Activated CD8-positive, alpha-beta T cell treated with anti-CD3 and anti-CD28 coated beads, Interleukin-2, amount 10 ng/mL, durations not matched to agents 7 days and 5 days (primary cell): ENCODE results near the gene ASXL2. TPM values are rescaled to one million over a fixed set of nuclear protein-coding genes. Genes with fewer than 3 reads are reported as not detected.

Experiments
- ATAC-seq: fragments of 150-1000 bp; cut with Tn5 transposase; one replicate; pipeline ENCODE4 v1.10.0; 2021; ENCODE audit warnings: moderate library complexity
- CTCF ChIA-PET: fragments of 350-600 bp; sonication (Branson Sonifier 250); formaldehyde crosslinking; loops from one replicate; lab custom pipeline; 2021; ENCODE audit warnings: antibody characterized with exemption; lab: Charles Lee
- POLR2A ChIA-PET: fragments of 350-600 bp; sonication (Branson Sonifier 250); formaldehyde crosslinking; loops from one replicate; lab custom pipeline; 2021; ENCODE audit warnings: antibody characterized with exemption; lab: Charles Lee
- DNase-seq: peaks from one replicate; pipeline ENCODE4 v3.0.0-alpha.2; 2020
- H3K27ac Mint-ChIP-seq: one replicate; pipeline ENCODE4 v1.8.0; 2021; ENCODE audit warnings: mild to moderate bottlenecking, mixed read lengths
- H3K27me3 Mint-ChIP-seq: one replicate; pipeline ENCODE4 v1.8.0; 2021; ENCODE audit warnings: low read depth, mixed read lengths
- H3K36me3 Mint-ChIP-seq: one replicate; pipeline ENCODE4 v1.8.0; 2021; ENCODE audit warnings: low read depth, mixed read lengths
- H3K4me1 Mint-ChIP-seq: one replicate; pipeline ENCODE4 v1.8.0; 2021; ENCODE audit warnings: low read depth, mixed read lengths
- H3K4me3 Mint-ChIP-seq: one replicate; pipeline ENCODE4 v1.8.0; 2021; ENCODE audit warnings: mild to moderate bottlenecking, mixed read lengths
- H3K9me3 Mint-ChIP-seq: one replicate; pipeline ENCODE4 v1.8.0; 2022; ENCODE audit warnings: mixed read lengths; ENCODE audit not compliant: insufficient read depth
- total RNA-seq, 2 experiments: library from RNA; stranded (reverse); gene quantifications; one replicate each; pipeline ENCODE4 v1.2.3, GENCODE V29; 2021

The ASXL2 gene
- total RNA-seq, 2 experiments from 2014 or later = 44.0 to 45.0 TPM

- ATAC-seq (no peak), DNase-seq (no peak)
- Mint-ChIP-seq H3K27me3 (no peaks in the 10 kb centered on the region), H3K27ac (no peak overlapping the region), H3K36me3 (peaks cover 43% of the 10 kb centered on the region), H3K9me3 (no peaks in the 10 kb centered on the region), H3K4me1 (peaks cover 60% of the 10 kb centered on the region), H3K4me3 (no peak overlapping the region)
- CTCF ChIA-PET = interaction anchor here (1.3 to 2.9 kb wide), 2 partner anchors 9 to 33 kb away, joined by 3 to 19 read pairs; no protein-coding TSS in a partner anchor
- POLR2A ChIA-PET = no interaction called here
Measured at GRCh38 chr2:25819597-25820039, 58.7 kb downstream of the ASXL2 start.

GRCh38 chr2:25817630-25818029 is 60.7 kb downstream of the ASXL2 start:
- ChIA-PET CTCF (interaction anchor here (1.0 to 2.9 kb wide), 10 partner anchors 10 to 153 kb away, joined by 3 to 19 read pairs (median 4); no protein-coding TSS in a partner anchor), POLR2A (interaction anchor here (0.6 to 1.3 kb wide), 3 partner anchors 14 to 66 kb away, joined by 3 to 5 read pairs (median 4); no protein-coding TSS in a partner anchor)
- DNase-seq (no peak), ATAC-seq (peak; percentile 69)
- H3K36me3 Mint-ChIP-seq = peaks cover 39% of the 10 kb centered on the region
- peak overlapping the region; percentile 43 for H3K4me3 Mint-ChIP-seq
- H3K27me3 Mint-ChIP-seq = no peaks in the 10 kb centered on the region
- peak overlapping the region; percentile 73 for H3K27ac Mint-ChIP-seq
- peaks cover 52% of the 10 kb centered on the region for H3K4me1 Mint-ChIP-seq
- no peaks in the 10 kb centered on the region for H3K9me3 Mint-ChIP-seq

- Mint-ChIP-seq H3K4me3 (peak overlapping the region; percentile 43), H3K4me1 (peaks cover 45% of the 10 kb centered on the region), H3K9me3 (no peaks in the 10 kb centered on the region), H3K27me3 (no peaks in the 10 kb centered on the region), H3K27ac (no peak overlapping the region), H3K36me3 (peaks cover 34% of the 10 kb centered on the region)
- DNase-seq (no peak), ATAC-seq (no peak)
- ChIA-PET POLR2A (interaction anchor here (0.7 to 1.3 kb wide), 2 partner anchors 22 to 267 kb away, joined by 3 to 5 read pairs; no protein-coding TSS in a partner anchor), CTCF (interaction anchor here (1.0 to 2.9 kb wide), 9 partner anchors 9 to 153 kb away, joined by 3 to 19 read pairs (median 5); no protein-coding TSS in a partner anchor)
Measured at GRCh38 chr2:25817006-25817405, 61.3 kb downstream of the ASXL2 start.

DNA sequence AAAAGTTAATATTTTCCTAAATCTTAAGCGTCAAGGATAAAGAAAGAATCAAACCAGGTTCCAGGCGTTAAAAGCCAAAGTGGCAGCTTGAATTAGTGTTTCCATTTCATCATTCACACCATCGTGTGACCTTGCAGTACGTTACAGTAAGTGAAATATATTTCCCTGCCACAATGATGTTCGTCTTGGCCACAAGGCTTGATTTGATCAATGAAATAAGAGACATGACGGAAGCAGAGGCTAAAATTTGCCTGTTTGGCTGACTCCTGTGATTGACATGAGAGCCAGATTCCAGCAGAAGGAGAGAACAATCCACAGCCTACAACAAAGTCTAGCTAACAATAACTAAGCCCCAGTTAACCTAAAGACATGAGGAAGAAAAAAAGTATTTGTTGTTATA is 62.0 kb downstream of the ASXL2 start:
- ChIA-PET CTCF (no interaction called here), POLR2A (interaction anchor here (0.7 kb wide), 1 partner anchor 268 kb away, joined by 3 read pairs; no protein-coding TSS in a partner anchor)
- DNase-seq = no peak
- ATAC-seq = no peak
- no peak overlapping the region for H3K4me3 Mint-ChIP-seq
- H3K9me3 Mint-ChIP-seq = no peaks in the 10 kb centered on the region
- peaks cover 28% of the 10 kb centered on the region for H3K36me3 Mint-ChIP-seq
- H3K27ac Mint-ChIP-seq = no peak overlapping the region
- no peaks in the 10 kb centered on the region for H3K27me3 Mint-ChIP-seq
- H3K4me1 Mint-ChIP-seq = peaks cover 38% of the 10 kb centered on the region

- peaks cover 48% of the 10 kb centered on the region for H3K4me1 Mint-ChIP-seq
- ATAC-seq (no peak), DNase-seq (no peak)
- no peaks in the 10 kb centered on the region for H3K9me3 Mint-ChIP-seq
- H3K27me3 Mint-ChIP-seq = no peaks in the 10 kb centered on the region
- no peak overlapping the region for H3K4me3 Mint-ChIP-seq
- peaks cover 32% of the 10 kb centered on the region for H3K36me3 Mint-ChIP-seq
- ChIA-PET CTCF (interaction anchor here (1.0 to 1.5 kb wide), 4 partner anchors 20 to 39 kb away, joined by 3 to 5 read pairs (median 4); no protein-coding TSS in a partner anchor), POLR2A (no interaction called here)
- no peak overlapping the region for H3K27ac Mint-ChIP-seq
Measured at GRCh38 chr2:25814681-25815080, 63.6 kb downstream of the ASXL2 start.

DNA sequence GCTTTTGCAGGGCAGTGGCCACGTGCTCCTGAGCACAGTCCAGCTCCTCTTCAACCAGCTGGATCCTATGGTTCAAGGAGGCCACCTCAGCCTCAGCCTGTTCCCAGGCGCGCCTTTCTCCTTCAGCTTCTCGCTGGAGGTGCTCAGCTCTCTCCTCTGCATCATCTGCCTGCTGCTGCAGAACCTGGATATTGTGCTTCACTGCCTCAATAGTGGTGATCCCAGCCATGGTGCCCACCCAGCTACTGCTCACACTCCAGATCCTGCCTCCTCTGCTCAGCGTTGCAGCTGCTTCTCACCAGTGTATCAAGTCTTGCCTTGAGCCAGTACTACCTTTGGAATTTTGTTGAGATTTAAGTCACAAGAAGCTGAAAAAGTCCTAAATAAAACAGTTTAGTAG is 67.9 kb downstream of the ASXL2 start:
- H3K27ac Mint-ChIP-seq = no peak overlapping the region
- CTCF ChIA-PET = interaction anchor here (0.7 to 1.4 kb wide), 4 partner anchors 9 to 41 kb away, joined by 3 to 4 read pairs (median 3); no protein-coding TSS in a partner anchor
- POLR2A ChIA-PET = interaction anchor here (0.9 kb wide), 1 partner anchor 9 kb away, joined by 4 read pairs; no protein-coding TSS in a partner anchor
- peaks cover 29% of the 10 kb centered on the region for H3K36me3 Mint-ChIP-seq
- ATAC-seq (no peak), DNase-seq (no peak)
- H3K9me3 Mint-ChIP-seq = no peaks in the 10 kb centered on the region
- H3K4me3 Mint-ChIP-seq = no peak overlapping the region
- H3K27me3 Mint-ChIP-seq = no peaks in the 10 kb centered on the region
- H3K4me1 Mint-ChIP-seq = peaks cover 51% of the 10 kb centered on the region

GRCh38 chr2:25809646-25810045 is 68.6 kb downstream of the ASXL2 start:
- no peak overlapping the region for H3K27ac Mint-ChIP-seq

GRCh38 chr2:25808006-25808383 is 70.3 kb downstream of the ASXL2 start:
- H3K4me3 Mint-ChIP-seq = no peak overlapping the region
- no peaks in the 10 kb centered on the region for H3K27me3 Mint-ChIP-seq
- no peak for DNase-seq
- H3K4me1 Mint-ChIP-seq = peaks cover 63% of the 10 kb centered on the region
- CTCF ChIA-PET = interaction anchor here (0.9 to 1.5 kb wide), 5 partner anchors 9 to 31 kb away, joined by 3 to 6 read pairs (median 4); no protein-coding TSS in a partner anchor
- POLR2A ChIA-PET = no interaction called here
- ATAC-seq = no peak
- peaks cover 41% of the 10 kb centered on the region for H3K36me3 Mint-ChIP-seq
- no peak overlapping the region for H3K27ac Mint-ChIP-seq
- H3K9me3 Mint-ChIP-seq = no peaks in the 10 kb centered on the region

More at GRCh38 chr2:25809646-25810045, 68.6 kb downstream of the ASXL2 start:
- Mint-ChIP-seq H3K9me3 (no peaks in the 10 kb centered on the region), H3K36me3 (peaks cover 28% of the 10 kb centered on the region), H3K27me3 (no peaks in the 10 kb centered on the region), H3K4me1 (peaks cover 52% of the 10 kb centered on the region), H3K4me3 (no peak overlapping the region)
- POLR2A ChIA-PET = interaction anchor here (0.9 kb wide), 1 partner anchor 9 kb away, joined by 4 read pairs; no protein-coding TSS in a partner anchor
- CTCF ChIA-PET = interaction anchor here (1.1 to 1.2 kb wide), 3 partner anchors 11 to 42 kb away, joined by 3 to 6 read pairs (median 6); no protein-coding TSS in a partner anchor
- ATAC-seq (no peak), DNase-seq (no peak)

DNA sequence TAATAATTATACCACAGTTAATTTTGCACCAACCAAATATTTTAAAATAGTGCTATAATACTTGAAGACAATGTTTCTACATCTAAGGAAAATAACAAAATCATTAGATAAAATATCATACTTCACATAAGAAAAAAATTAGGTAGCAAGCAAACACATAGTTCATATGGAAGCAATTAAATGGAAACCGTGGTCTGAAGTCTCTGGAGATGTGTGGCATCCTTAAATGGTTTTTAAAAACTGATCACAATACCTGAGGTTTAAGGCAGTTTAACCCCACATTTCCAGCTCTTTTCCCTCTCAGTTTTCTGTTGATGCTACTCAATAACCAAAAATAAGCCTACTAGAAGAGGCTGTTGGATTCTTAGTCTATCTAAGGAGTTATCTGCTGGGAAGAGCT is 71.3 kb downstream of the ASXL2 start:
- Mint-ChIP-seq H3K36me3 (peaks cover 48% of the 10 kb centered on the region), H3K27ac (no peak overlapping the region), H3K9me3 (no peaks in the 10 kb centered on the region), H3K4me1 (peaks cover 66% of the 10 kb centered on the region), H3K4me3 (no peak overlapping the region), H3K27me3 (no peaks in the 10 kb centered on the region)
- ChIA-PET POLR2A (no interaction called here), CTCF (no interaction called here)
- no peak for DNase-seq
- no peak for ATAC-seq

DNA sequence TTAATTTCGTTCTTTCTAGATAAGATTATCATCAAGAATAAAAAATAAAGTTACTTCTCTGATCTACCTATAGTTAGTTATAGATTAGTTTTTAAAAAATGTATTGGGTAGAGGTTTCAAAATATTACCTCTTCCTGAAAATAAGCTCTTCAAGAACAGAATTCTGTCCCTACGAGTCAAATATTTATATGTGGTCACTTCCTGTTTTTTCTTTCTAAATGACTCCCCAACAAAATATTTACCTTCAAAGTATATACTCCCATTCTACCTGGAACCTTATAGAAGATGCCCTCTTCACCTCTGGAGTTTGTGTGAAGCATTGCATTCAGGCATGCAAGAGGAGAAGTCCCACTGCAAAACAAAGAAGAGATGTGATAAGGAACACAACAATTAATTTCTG is 72.3 kb downstream of the ASXL2 start:
- peaks cover 66% of the 10 kb centered on the region for H3K4me1 Mint-ChIP-seq
- H3K27ac Mint-ChIP-seq = no peak overlapping the region
- H3K9me3 Mint-ChIP-seq = no peaks in the 10 kb centered on the region
- H3K36me3 Mint-ChIP-seq = peaks cover 52% of the 10 kb centered on the region
- no peak overlapping the region for H3K4me3 Mint-ChIP-seq
- DNase-seq (no peak), ATAC-seq (no peak)
- H3K27me3 Mint-ChIP-seq = no peaks in the 10 kb centered on the region
- ChIA-PET POLR2A (no interaction called here), CTCF (interaction anchor here (1.2 kb wide), 1 partner anchor 8 kb away, joined by 4 read pairs; no protein-coding TSS in a partner anchor)

DNA sequence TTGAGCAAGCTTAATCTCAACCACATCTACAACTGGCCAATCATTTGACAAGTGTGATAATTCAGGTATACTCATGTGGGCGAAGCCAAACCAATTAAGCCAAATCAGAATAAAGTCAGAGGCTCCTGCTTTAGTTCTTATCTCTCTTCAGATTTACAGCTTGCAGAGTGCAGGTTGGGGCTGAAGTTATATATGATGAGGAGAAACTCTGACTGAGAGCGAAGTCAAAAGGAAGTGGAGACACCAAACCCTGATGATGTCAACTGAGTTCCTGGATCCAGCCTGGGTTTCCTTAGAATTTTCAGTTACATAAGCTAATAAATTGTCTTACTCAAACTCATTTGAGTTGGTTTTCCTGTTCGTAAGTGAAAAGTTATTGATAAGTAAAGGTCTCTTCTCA is 73.9 kb downstream of the ASXL2 start:
- Mint-ChIP-seq H3K4me1 (peaks cover 61% of the 10 kb centered on the region), H3K36me3 (peaks cover 46% of the 10 kb centered on the region), H3K9me3 (no peaks in the 10 kb centered on the region), H3K27ac (peak overlapping the region; percentile 79), H3K4me3 (no peak overlapping the region), H3K27me3 (no peaks in the 10 kb centered on the region)
- ATAC-seq = peak; percentile 68
- CTCF ChIA-PET = interaction anchor here (0.7 to 2.8 kb wide), 9 partner anchors 9 to 130 kb away, joined by 3 to 9 read pairs (median 3); no protein-coding TSS in a partner anchor
- POLR2A ChIA-PET = interaction anchor here (0.6 to 2.0 kb wide), 2 partner anchors 10 to 27 kb away, joined by 3 to 9 read pairs; no protein-coding TSS in a partner anchor
- DNase-seq = peak; percentile 49

GRCh38 chr2:25799301-25799700 is 79.0 kb downstream of the ASXL2 start:
- no peak for DNase-seq
- POLR2A ChIA-PET = no interaction called here
- Mint-ChIP-seq H3K27me3 (no peaks in the 10 kb centered on the region), H3K9me3 (no peaks in the 10 kb centered on the region), H3K4me1 (peaks cover 71% of the 10 kb centered on the region), H3K36me3 (peaks cover 71% of the 10 kb centered on the region), H3K4me3 (no peak overlapping the region), H3K27ac (peak overlapping the region; percentile 21)
- CTCF ChIA-PET = interaction anchor here (1.2 to 1.9 kb wide), 5 partner anchors 10 to 52 kb away, joined by 3 to 6 read pairs (median 4); no protein-coding TSS in a partner anchor
- ATAC-seq = no peak
